Measurements from ENCODE around the gene ZSWIM6.

ZSWIM6 gene

GRCh38 chr5:61496446-61496845, 164.4 kb downstream of the ZSWIM6 start:
- no peak for DNase-seq

GRCh38 chr5:61496860-61497259, 164.8 kb downstream of the ZSWIM6 start:
- DNase-seq: no peak

DNA sequence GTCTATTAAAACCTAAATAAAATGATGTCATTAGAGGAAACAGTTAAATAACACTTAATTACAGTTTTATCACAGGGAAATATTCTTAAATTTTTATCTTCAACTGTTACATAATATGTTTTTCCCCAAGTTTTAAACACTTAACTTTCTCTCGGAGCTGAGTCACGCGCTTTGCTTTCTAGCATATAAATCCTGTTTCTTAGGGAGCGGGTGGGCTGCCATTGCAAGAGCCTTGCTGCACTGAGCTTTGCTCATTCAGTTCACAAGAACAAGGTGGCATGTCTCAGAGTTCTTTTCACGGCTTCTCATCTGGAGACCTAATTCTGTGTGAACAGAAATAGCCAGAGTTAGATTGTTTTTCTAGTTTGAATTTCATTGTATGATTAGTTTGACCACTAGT, 166.1 kb downstream of the ZSWIM6 start:
- DNase-seq: no peak

DNA sequence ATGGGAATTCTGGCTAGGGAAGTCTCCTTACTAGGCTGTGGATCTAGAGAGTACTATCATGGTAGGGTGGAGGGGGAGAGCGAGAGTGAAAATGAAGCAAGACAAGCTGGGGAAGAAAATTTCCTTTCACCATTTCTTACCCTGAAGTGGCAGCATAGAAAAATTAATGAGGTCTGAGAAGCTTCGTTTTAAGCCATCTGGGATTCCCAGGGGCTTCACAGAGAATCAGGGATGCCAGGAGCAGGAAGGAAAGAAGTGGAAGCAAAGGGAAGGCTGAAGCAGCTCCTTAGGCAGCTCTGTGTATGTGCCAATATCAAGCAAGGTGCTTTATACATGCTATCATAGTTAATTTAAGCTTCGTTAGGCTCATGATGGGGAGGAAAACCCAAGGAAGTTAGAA, 169.9 kb downstream of the ZSWIM6 start:
- no peak for DNase-seq

DNA sequence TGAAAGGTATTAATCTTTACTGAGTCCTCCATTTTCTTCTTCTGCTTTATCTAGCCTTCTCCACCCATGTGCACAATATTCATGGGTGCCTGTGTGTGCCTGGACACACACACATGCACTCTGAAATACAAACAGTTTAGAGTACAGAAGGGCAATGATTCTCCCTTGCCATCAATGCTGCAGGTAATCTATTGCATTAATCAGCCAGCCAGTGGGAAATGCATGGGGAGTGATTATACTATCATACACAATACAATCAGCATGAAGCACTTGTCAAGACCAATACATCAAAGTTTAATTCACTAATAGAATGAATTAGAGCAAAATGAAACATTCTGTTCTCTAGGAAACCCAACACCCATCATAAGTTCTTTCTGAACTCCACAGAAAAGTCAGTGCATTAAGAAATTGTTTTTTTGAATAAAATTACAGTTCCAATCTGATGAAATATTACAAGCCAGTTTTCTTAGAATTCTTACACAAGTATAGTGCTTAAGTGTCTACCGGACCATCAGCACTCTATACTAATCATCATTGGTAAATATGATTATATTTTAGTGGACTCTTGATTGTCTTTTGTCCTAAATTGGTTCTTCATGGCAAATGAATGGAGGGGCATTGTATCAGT, 172.2 kb downstream of the ZSWIM6 start:
- no peak for DNase-seq

- DNase-seq: no peak
These were observed 173.2 kb downstream of the ZSWIM6 start for GRCh38 chr5:61505281-61505680.

GRCh38 chr5:61507232-61507631, 175.2 kb downstream of the ZSWIM6 start:
- no peak for DNase-seq

DNA sequence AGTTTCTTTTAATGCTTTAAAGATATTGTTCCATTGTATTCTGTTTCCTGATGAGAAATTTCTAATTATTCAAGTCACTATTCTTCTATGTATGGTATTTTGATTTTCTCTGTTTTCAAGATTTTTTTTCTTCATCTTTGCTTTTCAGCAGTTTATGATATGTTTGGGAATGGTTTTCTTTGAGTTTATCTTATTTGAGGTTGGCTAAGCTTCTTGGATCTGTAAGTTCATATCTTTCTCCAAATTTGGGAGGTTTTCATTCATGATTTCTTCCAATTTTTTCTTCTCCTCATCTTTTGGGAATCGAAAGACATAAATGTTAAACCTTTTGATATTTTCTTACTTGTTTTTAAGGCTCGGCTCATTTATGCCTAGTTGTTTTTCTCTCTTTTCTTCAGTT, 184.9 kb downstream of the ZSWIM6 start:
- no peak for DNase-seq

DNA sequence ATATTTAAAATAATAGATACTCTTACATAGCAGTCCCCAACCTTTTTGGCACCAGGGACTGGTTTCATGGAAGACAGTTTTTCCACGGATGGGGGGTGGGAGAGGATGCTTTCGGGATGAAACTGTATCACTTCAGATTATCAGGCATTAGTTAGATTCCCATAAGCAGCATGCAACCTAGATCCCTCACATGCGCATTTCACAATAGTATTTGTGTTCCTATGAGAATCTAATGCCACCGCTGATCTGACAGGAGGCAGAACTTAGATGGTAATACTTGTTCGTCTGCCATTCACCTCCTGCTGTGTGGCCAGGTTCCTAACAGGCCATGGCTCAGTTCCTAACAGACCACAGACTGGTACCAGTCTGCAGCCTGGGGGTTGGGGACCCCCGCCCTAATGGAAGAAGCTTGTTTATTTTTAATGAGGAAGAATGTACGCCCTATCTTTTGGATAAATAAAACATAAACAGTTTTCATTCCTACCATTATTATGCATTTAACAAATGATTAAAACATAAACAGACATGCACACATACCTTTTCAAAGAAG, 187.7 kb downstream of the ZSWIM6 start:
- no peak for DNase-seq

- DNase-seq: no peak
These were observed 191.0 kb downstream of the ZSWIM6 start for GRCh38 chr5:61523073-61523472.

DNA sequence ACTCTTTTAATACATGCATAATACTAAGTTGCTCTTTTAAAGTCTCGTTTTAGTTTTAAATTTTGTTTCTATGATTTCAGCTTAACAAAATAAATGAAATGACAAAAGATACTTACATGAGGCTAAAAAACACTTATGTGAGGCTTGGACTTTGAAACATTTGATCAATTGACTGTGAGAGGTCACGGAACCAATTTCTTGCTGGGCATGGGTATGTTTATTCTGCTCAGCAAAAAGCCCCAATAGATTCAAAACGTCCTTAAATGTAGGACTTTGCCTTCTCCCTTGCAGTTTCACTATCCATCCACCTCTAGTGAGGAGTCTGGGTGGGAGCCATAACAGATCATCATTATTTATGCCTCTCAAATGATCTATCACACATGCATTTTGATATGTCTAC, 191.9 kb downstream of the ZSWIM6 start:
- no peak for DNase-seq

DNA sequence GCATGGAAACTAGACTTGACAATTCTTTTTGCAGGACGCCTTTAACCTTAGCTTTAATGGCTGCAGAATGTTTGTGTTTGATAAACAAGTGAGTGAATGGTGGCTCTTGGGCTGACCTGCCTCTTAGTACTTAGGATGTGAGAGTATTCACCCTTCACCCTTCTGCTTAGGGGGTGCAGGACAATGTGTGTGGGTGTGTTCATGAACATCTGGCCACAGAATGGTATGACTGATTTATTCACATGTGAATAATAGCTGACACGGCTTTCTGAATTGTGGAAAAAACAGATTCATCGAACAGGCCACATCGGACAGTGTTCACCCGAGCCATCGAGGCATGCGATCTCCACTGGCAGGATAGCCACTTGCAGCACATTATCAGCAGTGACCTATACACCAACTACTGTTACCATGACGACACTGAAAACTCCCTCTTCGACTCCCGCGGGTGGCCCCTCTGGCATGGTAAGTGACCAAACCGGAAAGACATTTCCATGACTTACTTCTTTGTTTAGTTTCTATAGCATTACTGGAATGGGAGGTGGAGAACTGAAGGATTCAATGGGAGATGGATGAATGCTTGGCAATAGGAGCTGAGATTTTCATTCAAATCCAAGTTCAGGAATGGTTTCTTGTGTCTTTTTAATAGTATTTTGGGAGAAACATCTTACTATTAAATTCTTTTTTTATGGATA, 193.6 kb downstream of the ZSWIM6 start:
- DNase-seq: no peak

GRCh38 chr5:61526207-61526519, 194.1 kb downstream of the ZSWIM6 start:
- DNase-seq: no peak

DNA sequence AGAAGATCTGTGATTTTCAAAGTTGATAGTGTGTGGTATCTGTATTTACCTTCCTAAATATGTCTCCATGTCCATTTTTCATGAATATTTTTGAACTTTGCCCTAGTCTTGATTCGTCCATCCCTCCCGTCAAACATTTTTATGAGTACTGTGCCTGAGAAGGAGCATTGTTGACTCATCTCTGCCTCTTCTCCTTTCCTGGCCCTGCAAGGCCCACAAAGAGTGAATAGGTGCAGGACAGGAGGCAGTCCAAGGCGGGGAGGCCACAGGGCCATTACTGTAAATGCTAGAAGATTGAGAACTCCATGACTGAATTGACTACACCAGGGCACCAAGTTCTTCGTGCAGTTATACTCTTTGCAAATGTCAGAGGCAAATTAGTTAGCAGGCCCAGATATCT, 200.9 kb downstream of the ZSWIM6 start:
- no peak for DNase-seq

- DNase-seq: no peak
These were observed 202.6 kb downstream of the ZSWIM6 start for GRCh38 chr5:61534481-61535267.

- DNase-seq: no peak
These were observed 203.8 kb downstream of the ZSWIM6 start for GRCh38 chr5:61535828-61536227.

- DNase-seq: no peak
These were observed 204.9 kb downstream of the ZSWIM6 start for GRCh38 chr5:61536922-61537321.

- no peak for DNase-seq
These were observed 206.9 kb downstream of the ZSWIM6 start for GRCh38 chr5:61538722-61539501.

DNA sequence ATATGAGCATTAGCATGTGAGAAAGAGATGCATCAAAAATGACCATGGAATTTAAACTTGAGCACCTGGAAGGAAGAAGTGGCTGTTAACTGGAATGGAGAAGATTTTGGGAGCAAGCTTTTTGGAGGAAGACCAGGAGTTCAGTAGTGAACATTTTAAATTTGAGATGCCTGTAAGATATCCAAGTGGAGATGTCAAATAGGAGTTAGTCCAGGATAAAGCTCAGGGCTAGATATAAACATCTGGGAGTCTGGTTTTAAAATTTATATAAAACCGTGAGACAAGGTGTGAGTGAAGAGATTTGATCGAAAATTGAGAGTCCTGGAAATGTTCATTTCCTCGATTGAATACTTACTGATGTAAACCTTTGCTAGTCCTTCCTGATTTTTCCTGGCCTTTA, 217.5 kb downstream of the ZSWIM6 start:
- no peak for DNase-seq

DNA sequence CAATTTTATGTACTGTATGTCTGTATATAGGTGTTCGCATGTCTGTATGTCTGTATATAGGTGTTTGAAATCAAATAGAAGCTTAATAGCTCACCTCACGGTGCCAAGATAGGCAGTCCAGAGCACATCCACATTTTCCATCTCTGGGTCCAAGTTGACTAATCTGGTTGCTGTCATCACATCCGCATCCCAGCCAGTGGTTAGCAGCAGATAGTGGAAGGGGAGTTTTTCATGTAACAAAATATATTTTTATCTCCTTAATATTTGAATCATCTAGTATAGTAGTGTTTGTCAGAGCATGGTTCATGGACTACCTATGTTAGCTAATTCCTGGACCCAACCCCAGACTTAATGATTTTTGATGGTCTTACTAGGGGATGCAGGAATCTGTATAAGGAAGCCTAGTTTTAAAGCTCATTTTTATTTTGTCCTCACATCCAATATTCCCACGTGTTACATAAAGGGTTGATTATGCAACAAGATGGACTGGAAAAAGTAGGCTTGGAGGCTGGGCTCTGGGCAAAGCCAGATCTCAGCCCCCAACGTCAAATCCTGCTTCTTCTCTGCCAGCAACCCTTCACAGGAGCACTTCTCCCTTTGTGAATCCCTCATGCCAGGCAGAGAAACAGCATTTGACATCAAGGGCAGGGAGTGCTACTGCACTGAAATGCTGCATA, 219.7 kb downstream of the ZSWIM6 start:
- no peak for DNase-seq

- DNase-seq: no peak
These were observed 227.1 kb downstream of the ZSWIM6 start for GRCh38 chr5:61559146-61559545.

- DNase-seq: no peak
These were observed 227.7 kb downstream of the ZSWIM6 start for GRCh38 chr5:61559722-61560121.

DNA sequence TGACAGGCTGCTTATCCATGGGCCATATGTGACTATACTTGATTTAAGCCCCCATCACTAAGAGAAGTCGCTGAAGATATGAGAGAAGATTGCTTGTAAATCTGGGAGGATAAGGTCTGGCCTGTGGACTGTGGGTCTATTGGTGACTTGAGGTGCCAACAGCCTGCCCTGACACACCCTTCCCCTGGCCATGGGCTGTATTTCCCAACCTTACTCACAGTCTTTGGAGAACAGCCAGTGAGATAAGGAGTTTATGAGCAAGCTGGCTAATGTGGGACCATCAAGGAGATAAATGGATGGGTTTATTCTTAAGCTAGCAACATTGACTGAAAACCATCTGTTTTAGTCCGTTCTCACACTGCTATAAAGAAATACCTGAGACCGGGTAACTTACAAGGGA, 231.3 kb downstream of the ZSWIM6 start:
- no peak for DNase-seq

All from stimulated activated CD4-positive, alpha-beta T cell treated with anti-CD3 and anti-CD28 coated beads, Interleukin-4, amount 100 ng/mL, for 24 hours (primary cell).